Cardiac muscle cell (in vitro differentiated cells and primary cell): Measurements from ENCODE around the gene DDN. TPM values are rescaled to one million over a fixed set of nuclear protein-coding genes. Genes with fewer than 3 reads are reported as not detected.

Source experiments
- DNase-seq, 2 donors: peaks; one replicate each; pipeline versions ENCODE4 v3.0.0 to v3.0.0-alpha.2; 2010 to 2017; ENCODE audit warnings: low read depth in 1 of 2, low spot score in 1 of 2
- H3K27ac ChIP-seq: fragments of 200-600 bp; sonication (generic); 2 replicates; pipeline ENCODE4 v1.5.1; 2016
- H3K27me3 ChIP-seq: fragments of 200-600 bp; sonication (generic); 2 replicates; pipeline ENCODE4 v1.6.0; 2016; ENCODE audit warnings: control low read depth
- H3K36me3 ChIP-seq: fragments of 200-600 bp; sonication (generic); 2 replicates; pipeline ENCODE4 v1.5.1; 2016; ENCODE audit warnings: control low read depth
- H3K4me1 ChIP-seq: fragments of 200-600 bp; sonication (generic); 2 replicates; pipeline ENCODE4 v1.8.1; 2017; ENCODE audit warnings: low read depth, mild to moderate bottlenecking, mixed run types
- H3K4me3 ChIP-seq: fragments of 200-600 bp; sonication (generic); 2 replicates; pipeline ENCODE4 v1.5.1; 2016; ENCODE audit warnings: mild to moderate bottlenecking
- H3K9me3 ChIP-seq: fragments of 200-600 bp; sonication (generic); 2 replicates; pipeline ENCODE4 v1.5.1; 2017; ENCODE audit warnings: low read depth, mild to moderate bottlenecking, control low read depth
- polyA plus RNA-seq: library from polyadenylated mRNA; unstranded; fragments of >200 nt; fragmentation: Nextera tagmentation; extraction: Ambion mirVana; gene quantifications from 2 replicates; pipeline ENCODE4 v1.2.1, GENCODE V29; 2016
- total RNA-seq: library from RNA; depleted of rRNA; stranded (reverse); fragments of >200 nt; gene quantifications from 2 replicates; pipeline ENCODE4 v1.2.3, GENCODE V29; 2016
- TF ChIP-seq, protein P1 (sequence below): IDR thresholded peaks from 2 replicates; pipeline ENCODE4 v1.5.1; 2012; ENCODE audit warnings: low read depth, mild to moderate bottlenecking, low read length

Gene DDN
- total and polyA plus RNA-seq, 2 experiments from 2014 or later = 2.1 to 5.4 TPM

DNA sequence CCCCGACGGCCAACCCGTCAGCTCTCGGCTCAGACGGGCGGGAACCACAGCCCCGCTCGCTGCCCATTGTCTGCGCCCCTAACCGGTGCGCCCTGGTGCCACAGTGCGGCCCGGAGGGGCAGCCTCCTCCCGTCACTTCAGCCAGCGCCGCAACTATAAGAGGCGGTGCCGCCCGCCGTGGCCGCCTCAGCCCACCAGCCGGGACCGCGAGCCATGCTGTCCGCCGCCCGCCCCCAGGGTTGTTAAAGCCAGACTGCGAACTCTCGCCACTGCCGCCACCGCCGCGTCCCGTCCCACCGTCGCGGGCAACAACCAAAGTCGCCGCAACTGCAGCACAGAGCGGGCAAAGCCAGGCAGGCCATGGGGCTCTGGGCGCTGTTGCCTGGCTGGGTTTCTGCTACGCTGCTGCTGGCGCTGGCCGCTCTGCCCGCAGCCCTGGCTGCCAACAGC, 20.9 kb downstream of the DDN start, which contains the start of gene WNT1:
Gene WNT1 (plus strand): TSS at position 32 of the 450 bp plus-strand sequence. CDS start 329 bp downstream, at position 361.
- DNase-seq = no peak
- no peaks in the 10 kb centered on the region for H3K9me3 ChIP-seq
- H3K27me3 ChIP-seq = peaks cover 99% of the 10 kb centered on the region
- no peak within 1 kb of the TSS for H3K27ac ChIP-seq
- no peaks in the 10 kb centered on the region for H3K36me3 ChIP-seq
- TF ChIP-seq, protein P1, sequence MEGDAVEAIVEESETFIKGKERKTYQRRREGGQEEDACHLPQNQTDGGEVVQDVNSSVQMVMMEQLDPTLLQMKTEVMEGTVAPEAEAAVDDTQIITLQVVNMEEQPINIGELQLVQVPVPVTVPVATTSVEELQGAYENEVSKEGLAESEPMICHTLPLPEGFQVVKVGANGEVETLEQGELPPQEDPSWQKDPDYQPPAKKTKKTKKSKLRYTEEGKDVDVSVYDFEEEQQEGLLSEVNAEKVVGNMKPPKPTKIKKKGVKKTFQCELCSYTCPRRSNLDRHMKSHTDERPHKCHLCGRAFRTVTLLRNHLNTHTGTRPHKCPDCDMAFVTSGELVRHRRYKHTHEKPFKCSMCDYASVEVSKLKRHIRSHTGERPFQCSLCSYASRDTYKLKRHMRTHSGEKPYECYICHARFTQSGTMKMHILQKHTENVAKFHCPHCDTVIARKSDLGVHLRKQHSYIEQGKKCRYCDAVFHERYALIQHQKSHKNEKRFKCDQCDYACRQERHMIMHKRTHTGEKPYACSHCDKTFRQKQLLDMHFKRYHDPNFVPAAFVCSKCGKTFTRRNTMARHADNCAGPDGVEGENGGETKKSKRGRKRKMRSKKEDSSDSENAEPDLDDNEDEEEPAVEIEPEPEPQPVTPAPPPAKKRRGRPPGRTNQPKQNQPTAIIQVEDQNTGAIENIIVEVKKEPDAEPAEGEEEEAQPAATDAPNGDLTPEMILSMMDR = no peak
- H3K4me3 ChIP-seq = no peak within 1 kb of the TSS
- peaks cover 10% of the 10 kb centered on the region for H3K4me1 ChIP-seq

DNA sequence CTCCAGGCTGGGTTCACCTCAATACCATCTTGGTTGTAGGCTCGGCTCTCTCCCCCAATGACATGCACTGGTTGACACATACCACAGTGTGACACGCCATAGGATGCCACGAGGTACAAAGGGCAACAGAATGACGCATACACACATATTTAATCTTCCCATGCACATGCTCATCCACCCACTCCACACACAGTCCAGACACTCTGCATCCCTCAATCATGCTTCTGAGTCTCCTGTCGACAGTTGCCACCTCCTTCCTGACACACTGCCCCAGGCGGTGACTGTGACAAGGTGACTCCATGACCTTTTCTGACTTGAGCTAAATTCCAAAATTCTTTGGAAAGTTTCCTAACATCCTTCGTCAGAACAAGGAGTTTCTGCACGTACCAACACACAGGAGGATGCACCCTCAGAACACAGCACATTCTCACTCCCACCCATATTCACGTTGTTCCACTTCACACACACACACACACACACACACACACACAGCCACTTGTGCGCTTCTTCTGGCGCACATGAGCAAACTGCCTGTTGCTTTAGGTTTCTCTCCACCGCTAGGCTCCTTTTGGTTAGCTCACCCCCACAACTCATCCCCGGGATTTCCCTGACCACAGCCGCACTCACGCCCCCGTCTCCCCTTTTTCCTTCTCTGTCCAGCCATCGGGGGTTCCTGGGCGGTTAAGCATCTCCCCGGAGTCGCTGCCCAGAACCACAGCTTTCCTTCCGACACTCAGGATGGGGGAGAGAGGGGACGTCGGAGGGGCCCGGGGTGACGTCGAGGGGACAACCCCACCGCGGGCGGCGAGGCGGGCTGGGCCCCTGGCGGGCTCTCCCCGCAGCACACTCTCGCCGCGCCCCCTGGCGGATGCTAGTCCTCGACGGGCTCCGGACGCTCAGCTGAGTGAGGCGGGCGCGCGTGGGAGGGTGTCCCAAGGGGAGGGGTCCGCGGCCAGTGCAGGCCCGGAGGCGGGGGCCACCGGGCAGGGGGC, 21.6 kb downstream of the DDN start:
- TF ChIP-seq, protein P1 = peak; percentile 74
- H3K4me3 ChIP-seq = no peak overlapping the region
- DNase-seq = no peak
- no peaks in the 10 kb centered on the region for H3K9me3 ChIP-seq
- no peak overlapping the region for H3K27ac ChIP-seq
- peaks cover 10% of the 10 kb centered on the region for H3K4me1 ChIP-seq
- no peaks in the 10 kb centered on the region for H3K36me3 ChIP-seq
- peaks cover 100% of the 10 kb centered on the region for H3K27me3 ChIP-seq

DNA sequence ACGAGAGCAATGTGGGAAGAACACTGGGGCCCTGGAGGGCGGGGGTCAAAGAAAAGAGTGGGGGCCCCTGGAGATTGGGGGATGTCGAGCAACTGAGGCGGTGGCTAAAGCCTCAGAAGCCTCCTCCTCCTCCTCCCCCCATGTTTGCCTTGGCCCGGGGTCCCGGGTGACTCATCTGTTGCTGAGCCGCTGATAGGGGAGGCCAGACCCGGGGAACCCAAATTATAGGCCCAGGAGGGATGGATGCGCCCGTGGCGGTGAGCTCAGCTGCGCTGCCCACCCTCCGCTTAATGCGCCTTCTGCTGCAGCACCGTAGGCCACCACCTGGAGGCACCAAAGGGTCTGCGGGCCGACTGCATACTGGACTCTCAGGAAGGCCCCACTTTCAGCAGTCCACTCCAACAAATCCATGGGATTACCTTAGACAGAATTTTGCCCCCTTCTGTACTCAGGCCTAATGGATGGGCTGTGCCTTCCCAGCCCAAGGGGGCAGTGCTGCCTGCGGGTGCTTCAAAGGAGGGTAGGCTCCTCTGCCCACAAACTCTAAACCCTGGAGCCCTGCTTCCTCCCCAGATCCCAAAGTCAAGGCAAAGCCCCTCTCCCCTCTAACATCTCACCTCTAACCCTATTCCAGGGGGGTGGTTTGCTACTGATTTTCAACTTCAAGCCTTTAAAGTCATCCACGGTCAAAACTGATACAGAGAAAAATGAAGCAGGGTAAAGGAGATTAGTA, 25.1 kb downstream of the DDN start:
- Histone ChIP-seq H3K36me3 (no peaks in the 10 kb centered on the region), H3K27ac (no peak overlapping the region), H3K4me1 (peaks cover 4% of the 10 kb centered on the region), H3K27me3 (peaks cover 100% of the 10 kb centered on the region), H3K4me3 (no peak overlapping the region), H3K9me3 (no peaks in the 10 kb centered on the region)
- TF ChIP-seq, protein P1 = peak; percentile 62
- DNase-seq = peak; percentile 76 to 77

DNA sequence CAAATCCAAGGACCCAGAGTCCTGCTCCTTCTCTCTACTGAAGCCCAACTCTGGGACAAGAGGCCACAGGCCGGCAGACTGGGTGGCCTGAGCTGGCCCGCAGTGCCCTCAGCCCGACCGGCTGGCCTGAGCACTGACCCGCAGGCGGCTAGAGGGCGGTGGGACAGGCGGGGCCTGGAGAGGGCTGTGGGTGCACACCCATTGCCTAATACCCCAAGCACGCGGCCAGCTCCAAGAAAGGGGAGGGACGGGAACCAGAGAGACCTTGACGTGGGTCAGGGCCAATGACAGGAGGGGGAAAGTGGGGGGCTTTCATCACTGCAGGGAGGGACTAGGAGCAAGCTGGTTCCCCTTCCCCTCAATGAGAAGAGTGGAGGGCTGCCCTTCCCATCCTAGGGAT, 25.6 kb downstream of the DDN start:
- Histone ChIP-seq H3K4me1 (peaks cover 4% of the 10 kb centered on the region), H3K9me3 (no peaks in the 10 kb centered on the region), H3K36me3 (no peaks in the 10 kb centered on the region), H3K27ac (no peak overlapping the region), H3K27me3 (peaks cover 100% of the 10 kb centered on the region), H3K4me3 (no peak overlapping the region)
- DNase-seq = peak in 1 of 2 donors; percentile 59
- TF ChIP-seq, protein P1 = no peak

DNA sequence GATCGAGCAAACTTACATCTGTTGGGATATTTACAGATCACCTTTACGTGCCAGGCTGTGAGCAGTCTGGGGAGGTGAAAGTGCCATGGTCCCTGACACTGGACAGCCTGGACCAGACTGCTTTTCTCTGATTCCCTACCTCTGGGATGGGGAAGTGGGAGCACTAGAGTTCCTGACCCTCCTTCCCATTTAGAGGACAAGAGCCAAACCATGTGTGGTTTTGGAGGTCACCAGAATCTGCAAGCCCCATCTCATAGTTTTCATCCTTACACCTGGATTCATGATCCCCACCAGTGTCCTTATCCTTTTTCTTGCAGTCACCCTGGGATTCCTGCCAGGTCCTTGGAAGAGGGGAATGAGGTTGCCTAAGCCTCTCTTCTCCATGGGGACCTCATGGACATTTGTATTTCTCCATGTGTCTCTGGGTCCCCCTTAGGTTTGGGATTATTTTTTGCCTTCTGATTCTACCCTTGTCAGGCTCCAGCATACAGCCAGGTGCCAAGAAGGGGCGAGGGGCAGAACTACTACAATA, 26.2 kb downstream of the DDN start:
- no peaks in the 10 kb centered on the region for H3K36me3 ChIP-seq
- no peak overlapping the region for H3K4me3 ChIP-seq
- H3K9me3 ChIP-seq = no peaks in the 10 kb centered on the region
- no peak overlapping the region for H3K27ac ChIP-seq
- H3K4me1 ChIP-seq = peaks cover 4% of the 10 kb centered on the region
- no peak for DNase-seq
- TF ChIP-seq, protein P1 = no peak
- peaks cover 100% of the 10 kb centered on the region for H3K27me3 ChIP-seq
